Mammary epithelial cell (primary cell): Measurements from ENCODE around the gene TMEM176B.

Experiments used
- CTCF ChIP-seq, 2 donors: IDR thresholded peaks in 1 of 2; conservative IDR thresholded peaks in 1 of 2; 2 replicates each; pipeline ENCODE4 v1.5.1; 2011 to 2012; ENCODE audit warnings: inconsistent platforms in 2 of 2, low read length in 2 of 2, mild to moderate bottlenecking in 2 of 2, control low read depth in 1 of 2, low read depth in 1 of 2; ENCODE audit not compliant: insufficient read depth in 1 of 2; ENCODE audit errors: extremely low read depth in 1 of 2
- EZH2 ChIP-seq: IDR thresholded peaks from 2 replicates; pipeline ENCODE4 v1.6.1; 2012; ENCODE audit warnings: low read length, inconsistent platforms, borderline replicate concordance

- no peak for TF ChIP-seq CTCF (conservative IDR thresholded peaks at IDR 0.05 in 1 of 2, IDR thresholded peaks at IDR 0.05 in 1 of 2; ENCODE audit: extremely low read depth in 1 of 2, insufficient read depth in 1 of 2, low read depth in 1 of 2, low read length in 2 of 2)
- TF ChIP-seq EZH2: no peak
These were observed 51.8 kb downstream of the TMEM176B start for GRCh38 chr7:150748376-150748775.
